T follicular helper cell (primary cell): ENCODE results near the gene ATG16L1.
"Not testable (repeated sequence)": the region's sequence is repeated elsewhere in the genome, so short reads cannot be mapped to it uniquely, and the experiment has no call there.

Source experiments
- DNase-seq: peaks from one replicate; pipeline ENCODE4 v3.0.0-alpha.2; 2020; ENCODE audit warnings: low read depth

The ATG16L1 gene

GRCh38 chr2:233331536-233331935 is 80.1 kb downstream of the ATG16L1 start:
- peak; percentile 64 for DNase-seq

GRCh38 chr2:233332125-233332524 is 80.7 kb downstream of the ATG16L1 start:
- DNase-seq = no peak

- no peak for DNase-seq
Measured at GRCh38 chr2:233334915-233335314, 83.4 kb downstream of the ATG16L1 start.

- not testable (repeated sequence) for DNase-seq
Measured at GRCh38 chr2:233336091-233336490, 84.6 kb downstream of the ATG16L1 start.

- DNase-seq = no peak
Measured at GRCh38 chr2:233336541-233336940, 85.1 kb downstream of the ATG16L1 start.

GRCh38 chr2:233338046-233338445 is 86.6 kb downstream of the ATG16L1 start:
- DNase-seq = no peak

- no peak for DNase-seq
Measured at GRCh38 chr2:233338812-233339368, 87.4 kb downstream of the ATG16L1 start.

GRCh38 chr2:233339427-233339826 is 88.0 kb downstream of the ATG16L1 start:
- DNase-seq = no peak

GRCh38 chr2:233341296-233341695 is 89.8 kb downstream of the ATG16L1 start:
- DNase-seq = no peak

- DNase-seq = no peak
Measured at GRCh38 chr2:233342301-233342700, 90.8 kb downstream of the ATG16L1 start.

- DNase-seq = no peak
Measured at GRCh38 chr2:233343171-233343705, 91.8 kb downstream of the ATG16L1 start.
